Lung microvascular endothelial cell (primary cell): Measurements from ENCODE around the gene VAPB. TPM values are rescaled to one million over a fixed set of nuclear protein-coding genes. Genes with fewer than 3 reads are reported as not detected.
"Not testable (repeated sequence)": the region's sequence is repeated elsewhere in the genome, so short reads cannot be mapped to it uniquely, and the experiment has no call there.

ENCODE experiments used
- DNase-seq, 2 donors: peaks; one replicate each; pipeline versions ENCODE4 v3.0.0 to v3.0.0-alpha.2; 2010; ENCODE audit warnings: low read depth in 2 of 2
- total RNA-seq: library from RNA; depleted of rRNA; stranded (reverse); fragments of >200 nt; gene quantifications from 2 replicates; pipeline ENCODE4 v1.2.1, GENCODE V29; 2014

Gene VAPB
- total RNA-seq, 1 donor from 2014 or later = 12.3 TPM

DNA sequence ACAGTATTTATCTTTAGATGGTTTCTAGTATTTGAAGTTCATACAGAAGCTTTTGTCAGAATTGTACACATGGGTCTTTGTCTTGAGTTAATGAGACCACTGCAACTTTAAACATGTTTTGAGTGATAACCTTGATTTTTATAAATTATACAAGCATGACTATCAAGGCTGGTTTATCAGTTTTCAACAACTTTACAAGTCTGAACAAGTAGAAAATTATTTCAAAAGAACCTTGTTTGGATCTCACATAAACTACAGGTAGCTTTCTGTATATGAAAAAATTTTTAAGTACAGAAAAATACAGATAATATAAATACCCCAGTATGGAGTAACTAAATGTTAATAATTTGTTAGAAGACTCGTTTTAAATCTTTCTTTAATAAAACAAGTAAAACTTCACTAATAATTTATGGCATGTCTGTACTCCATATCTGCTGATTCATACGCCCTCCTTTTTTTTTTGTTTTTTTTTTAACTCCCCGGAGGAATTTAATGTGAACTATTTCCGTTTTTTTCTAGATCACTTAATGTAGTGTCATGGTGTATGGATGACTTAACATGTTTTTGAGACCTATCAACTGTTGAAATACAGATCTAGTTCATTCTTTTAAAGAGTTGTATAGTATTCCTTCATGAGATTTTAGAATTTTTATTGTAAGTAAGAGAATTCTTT is 18.3 kb downstream of the VAPB start:
- peak; percentile 33 to 63 for DNase-seq

GRCh38 chr20:58407966-58408557 is 19.0 kb downstream of the VAPB start:
- DNase-seq = no peak

DNA sequence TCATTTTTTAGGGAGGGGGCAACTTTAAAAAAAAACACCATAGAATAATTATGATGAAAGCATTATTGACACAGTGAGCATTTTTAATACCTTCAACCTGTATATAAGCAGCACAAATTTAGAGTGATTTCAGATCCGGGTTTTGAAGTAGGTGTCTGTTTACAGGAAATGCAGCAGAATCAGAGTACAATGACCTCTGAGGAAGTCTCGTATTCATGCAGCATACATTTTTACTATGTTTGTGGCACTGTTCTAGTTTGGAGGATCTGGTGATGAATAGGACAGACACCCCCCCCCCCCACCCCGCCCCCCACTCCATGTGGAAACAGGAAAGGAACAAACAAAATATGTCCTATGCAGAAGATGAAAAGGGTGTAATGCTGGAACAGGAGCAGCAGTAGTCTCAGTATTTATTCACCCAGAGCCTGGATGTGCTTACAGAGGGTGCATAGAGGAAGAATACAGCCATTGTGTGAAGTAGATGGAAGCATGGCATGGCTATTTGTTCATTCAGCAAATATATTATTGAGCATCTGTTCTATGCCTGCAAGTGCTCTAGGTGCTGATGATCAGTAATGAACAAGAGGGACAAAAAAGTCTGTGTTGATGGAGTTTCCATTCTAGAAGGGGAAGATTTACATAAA is 19.7 kb downstream of the VAPB start:
- DNase-seq = peak; percentile 11 to 42

GRCh38 chr20:58414216-58414615 is 25.2 kb downstream of the VAPB start:
- not testable (repeated sequence) for DNase-seq

DNA sequence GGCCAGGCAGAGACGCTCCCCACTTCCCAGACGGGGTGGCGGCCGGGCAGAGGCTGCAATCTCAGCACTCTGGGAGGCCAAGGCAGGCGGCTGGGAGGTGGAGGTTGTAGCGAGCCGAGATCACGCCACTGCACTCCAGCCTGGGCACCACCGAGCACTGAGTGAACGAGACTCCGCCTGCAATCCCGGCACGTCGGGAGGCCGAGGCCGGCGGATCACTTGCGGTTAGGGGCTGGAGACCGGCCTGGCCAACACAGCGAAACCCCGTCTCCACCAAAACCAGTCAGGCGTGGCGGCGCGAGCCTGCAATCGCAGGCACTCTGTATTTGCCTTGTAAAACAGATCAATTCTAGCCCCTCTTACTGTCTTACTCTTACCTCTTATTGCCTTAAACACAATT is 25.8 kb downstream of the VAPB start:
- not testable (repeated sequence) for DNase-seq

- no peak for DNase-seq
These were observed 27.0 kb downstream of the VAPB start for GRCh38 chr20:58416057-58416456.

GRCh38 chr20:58416835-58417234 is 27.8 kb downstream of the VAPB start:
- peak; percentile 20 to 41 for DNase-seq

DNA sequence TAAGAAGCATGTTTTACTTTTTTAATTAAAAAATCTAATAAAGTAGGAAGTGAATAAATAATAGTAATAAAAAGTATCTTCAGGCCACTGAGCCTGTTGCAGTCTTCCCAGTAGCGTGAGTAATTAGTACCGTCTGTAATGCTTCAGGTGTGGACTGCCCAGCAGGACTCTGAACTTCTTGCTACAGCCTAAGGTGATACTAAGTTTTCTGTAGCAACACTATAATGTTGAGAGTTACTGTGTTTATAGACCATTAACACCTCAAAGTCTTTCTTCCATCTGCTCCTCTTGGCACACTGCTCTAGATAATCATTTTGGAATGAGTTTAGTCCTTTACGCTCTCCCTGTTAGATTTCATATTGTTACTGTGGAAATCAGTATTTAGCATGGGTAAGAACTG is 28.4 kb downstream of the VAPB start:
- no peak for DNase-seq

GRCh38 chr20:58418949-58419748 is 30.1 kb downstream of the VAPB start:
- no peak for DNase-seq

GRCh38 chr20:58420798-58421496 is 31.9 kb downstream of the VAPB start:
- peak in 1 of 2 donors; percentile 42 for DNase-seq

DNA sequence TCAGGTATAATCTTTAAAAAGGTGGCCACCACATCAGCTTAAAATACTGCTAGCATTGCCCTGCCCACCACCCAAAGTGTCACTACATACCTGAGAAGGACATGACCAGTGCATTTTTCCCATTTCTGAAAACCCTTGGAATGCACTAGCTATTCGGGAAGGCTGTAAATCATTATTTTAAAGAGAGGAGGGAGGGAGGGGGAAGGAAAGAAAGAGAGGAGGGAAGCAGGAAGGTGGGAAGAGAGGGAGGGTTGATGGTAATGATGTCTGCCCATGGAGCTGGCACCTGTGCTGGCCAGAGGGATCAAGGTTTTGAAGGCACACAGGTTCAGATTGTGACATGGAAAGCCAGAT is 32.4 kb downstream of the VAPB start:
- DNase-seq = no peak

DNA sequence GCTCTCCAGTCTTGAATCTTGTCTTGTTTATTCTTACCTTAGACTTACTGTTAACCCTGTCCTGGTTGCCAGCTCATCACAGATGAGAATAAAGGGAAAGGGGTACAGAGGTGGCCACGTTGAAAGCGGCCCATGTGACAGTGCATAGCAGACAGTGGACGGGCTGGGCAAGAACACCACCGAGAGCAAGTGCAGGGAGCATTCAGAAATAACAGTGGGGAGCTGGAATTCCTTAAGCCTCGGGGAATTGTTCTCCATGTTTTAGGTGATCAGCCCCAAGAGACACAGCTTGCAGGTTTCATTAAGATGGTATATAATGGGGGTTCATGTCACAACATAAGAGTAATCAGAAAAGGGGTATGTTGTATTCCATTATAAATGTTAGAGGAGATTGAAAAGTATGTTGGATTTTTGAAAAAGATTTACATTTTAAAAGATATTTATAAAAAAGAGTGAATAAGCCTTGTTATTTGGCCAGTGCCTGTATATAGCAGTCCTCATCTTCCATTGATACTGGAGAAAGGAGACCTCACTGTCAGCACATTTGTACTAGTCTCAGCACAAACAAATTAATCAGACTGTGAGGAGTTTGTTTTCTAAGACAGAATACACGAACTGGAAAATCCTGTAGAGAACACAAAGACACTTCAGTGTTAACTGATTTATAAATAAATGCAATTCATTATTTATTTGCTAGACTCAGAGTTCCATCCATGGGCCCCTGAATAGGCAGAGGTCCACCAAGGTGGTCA is 35.4 kb downstream of the VAPB start:
- DNase-seq = no peak

DNA sequence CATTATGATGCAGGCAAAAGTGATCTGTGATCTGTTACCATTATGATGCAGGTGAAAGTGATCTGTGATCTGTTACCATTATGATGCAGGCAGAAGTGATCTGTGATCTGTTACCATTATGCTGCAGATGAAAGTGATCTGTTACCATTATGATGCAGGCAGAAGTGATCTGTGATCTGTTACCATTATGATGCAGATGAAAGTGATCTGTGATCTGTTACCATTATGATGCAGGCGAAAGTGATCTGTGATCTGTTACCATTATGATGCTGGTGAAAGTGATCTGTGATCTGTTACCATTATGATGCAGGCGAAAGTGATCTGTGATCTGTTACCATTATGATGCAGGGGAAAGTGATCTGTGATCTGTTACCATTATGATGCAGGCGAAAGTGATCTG is 38.5 kb downstream of the VAPB start:
- DNase-seq = not testable (repeated sequence)

- DNase-seq = no peak
These were observed 39.3 kb downstream of the VAPB start for GRCh38 chr20:58428364-58428763.

- DNase-seq = no peak
These were observed 40.3 kb downstream of the VAPB start for GRCh38 chr20:58429303-58429702.

- DNase-seq = no peak
These were observed 42.1 kb downstream of the VAPB start for GRCh38 chr20:58431134-58431533.

GRCh38 chr20:58432186-58432954 is 43.3 kb downstream of the VAPB start:
- no peak for DNase-seq

DNA sequence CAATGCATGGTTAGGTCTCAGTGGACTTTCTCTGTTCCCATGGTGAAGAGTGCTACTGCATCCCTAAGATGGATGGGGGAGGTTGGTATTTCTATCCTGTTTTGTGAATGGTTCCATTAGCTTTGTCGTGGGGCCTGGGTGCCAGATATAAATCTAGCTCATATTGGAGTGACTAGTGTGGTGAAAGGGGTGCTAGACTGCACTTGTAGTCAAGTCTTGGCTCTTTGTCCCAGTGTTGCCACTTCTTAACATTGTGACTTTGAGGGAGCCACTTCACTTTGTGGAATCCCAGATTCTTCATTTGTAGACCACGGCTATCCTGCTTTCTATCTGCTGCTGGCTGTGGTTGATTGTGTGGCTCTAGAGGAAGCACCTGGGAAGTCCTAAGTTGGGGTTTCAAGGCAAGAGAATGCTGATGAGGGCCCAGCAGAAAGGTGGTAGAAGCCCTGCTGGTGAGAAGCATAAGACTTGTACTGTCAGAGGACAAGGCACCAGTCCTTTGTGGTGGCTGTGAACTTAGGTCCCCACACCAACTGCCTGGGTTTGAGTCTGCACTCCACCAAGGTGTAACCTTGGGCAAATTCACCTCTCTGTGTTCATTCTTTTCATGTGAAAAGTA is 44.1 kb downstream of the VAPB start:
- DNase-seq = no peak

DNA sequence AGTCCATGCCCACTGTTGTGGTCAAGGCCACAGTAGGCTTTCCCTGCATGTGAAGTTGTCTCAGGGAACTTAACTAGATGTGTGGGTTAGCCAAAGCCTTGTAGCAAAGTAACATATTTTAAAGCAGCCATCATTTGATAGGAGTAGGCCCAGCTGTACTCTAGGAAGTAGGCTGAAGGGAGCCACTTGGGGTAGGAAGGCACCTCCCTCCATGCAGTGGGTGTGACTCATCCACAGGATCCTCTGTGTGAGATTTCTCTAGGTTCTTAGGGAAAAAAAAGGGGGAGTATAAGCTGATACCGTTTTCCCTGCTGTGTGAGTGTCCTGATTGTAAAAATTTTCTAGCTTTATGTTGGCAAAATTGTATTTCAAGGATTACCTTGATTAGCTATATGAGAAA is 44.7 kb downstream of the VAPB start:
- DNase-seq = peak in 1 of 2 donors; percentile 78

DNA sequence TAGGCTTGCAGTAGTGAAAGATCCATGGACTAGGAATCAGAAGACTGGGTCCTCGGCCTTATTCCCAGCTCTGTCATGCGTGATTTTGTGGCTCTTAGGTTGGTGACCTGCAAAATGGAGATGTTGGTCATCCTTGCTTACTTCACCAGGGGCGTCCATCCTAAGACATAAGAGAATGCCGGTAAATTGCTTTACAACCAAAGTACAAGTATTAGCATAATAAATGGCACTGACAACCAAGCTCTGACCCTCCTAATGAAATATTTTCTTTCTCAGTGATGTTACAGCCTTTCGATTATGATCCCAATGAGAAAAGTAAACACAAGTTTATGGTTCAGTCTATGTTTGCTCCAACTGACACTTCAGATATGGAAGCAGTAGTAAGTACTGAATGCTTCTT is 45.3 kb downstream of the VAPB start:
- no peak for DNase-seq
